Keratinocyte (primary cell): ENCODE measurements around the gene ARMC3. TPM values are rescaled to one million over a fixed set of nuclear protein-coding genes. Genes with fewer than 3 reads are reported as not detected.

Experiments
- DNase-seq: peaks from one replicate; pipeline ENCODE4 v3.0.0-alpha.2; 2011; ENCODE audit warnings: low read depth, missing footprints, low spot score
- FAIRE-seq: peaks from 2 replicates; lab custom pipeline; 2011; peaks lifted over from hg19 to GRCh38; lab: Jason Lieb, UNC
- H2AFZ ChIP-seq: 2 replicates; pipeline ENCODE4 v1.6.0; 2012; ENCODE audit warnings: low read length, control low read depth, inconsistent platforms; ENCODE audit not compliant: control insufficient read depth
- H3K27ac ChIP-seq: 2 replicates; pipeline ENCODE4 v1.5.1; 2011; ENCODE audit warnings: low read length; ENCODE audit not compliant: control insufficient read depth, insufficient read depth
- H3K27me3 ChIP-seq: 3 replicates; pipeline ENCODE4 v1.6.0; 2011; ENCODE audit warnings: low read length; ENCODE audit not compliant: control insufficient read depth, insufficient read depth; ENCODE audit errors: extremely low read depth
- H3K36me3 ChIP-seq, 2 experiments: 2 replicates in 1 of 2; 3 replicates in 1 of 2; pipeline ENCODE4 v1.5.1; 2011; ENCODE audit warnings: low read length in 2 of 2, mild to moderate bottlenecking in 1 of 2; ENCODE audit not compliant: control insufficient read depth in 2 of 2, insufficient read depth in 2 of 2; ENCODE audit errors: extremely low read depth in 1 of 2
- H3K4me1 ChIP-seq: 3 replicates; pipeline ENCODE4 v1.5.1; 2011; ENCODE audit warnings: low read length; ENCODE audit not compliant: control insufficient read depth, insufficient read depth; ENCODE audit errors: extremely low read depth
- H3K4me2 ChIP-seq: 3 replicates; pipeline ENCODE4 v1.6.0; 2011; ENCODE audit warnings: low read depth, low read length; ENCODE audit not compliant: control insufficient read depth, insufficient read depth; ENCODE audit errors: extremely low read depth
- H3K4me3 ChIP-seq, 3 experiments: fragments of 200-600 bp in 1 of 3; sonication (generic) in 1 of 3; 2 replicates in 2 of 3; 3 replicates in 1 of 3; pipeline ENCODE4 v1.5.1; 2011 to 2016; ENCODE audit warnings: low read length in 3 of 3, mild to moderate bottlenecking in 3 of 3, control low read depth in 2 of 3, inconsistent platforms in 1 of 3, low read depth in 1 of 3, mixed read lengths in 1 of 3, mixed run types in 1 of 3, moderate library complexity in 1 of 3; ENCODE audit not compliant: control insufficient read depth in 2 of 3, insufficient read depth in 2 of 3; ENCODE audit errors: extremely low read depth in 1 of 3
- H3K79me2 ChIP-seq: 2 replicates; pipeline ENCODE4 v1.6.0; 2012; ENCODE audit warnings: low read length; ENCODE audit not compliant: control insufficient read depth, insufficient read depth
- H3K9ac ChIP-seq: 3 replicates; pipeline ENCODE4 v1.6.0; 2011; ENCODE audit warnings: low read length; ENCODE audit not compliant: control insufficient read depth, insufficient read depth; ENCODE audit errors: extremely low read depth
- H3K9me1 ChIP-seq: 3 replicates; pipeline ENCODE4 v1.6.0; 2011; ENCODE audit warnings: low read length; ENCODE audit not compliant: control insufficient read depth, insufficient read depth; ENCODE audit errors: extremely low read depth
- H3K9me3 ChIP-seq: 2 replicates; pipeline ENCODE4 v1.5.1; 2012; ENCODE audit warnings: low read depth, low read length; ENCODE audit not compliant: control insufficient read depth
- H4K20me1 ChIP-seq: 3 replicates; pipeline ENCODE4 v1.6.0; 2011; ENCODE audit warnings: low read length; ENCODE audit not compliant: control insufficient read depth, insufficient read depth; ENCODE audit errors: extremely low read depth
- CTCF ChIP-seq, 3 experiments: IDR thresholded peaks in 1 of 3; conservative IDR thresholded peaks in 1 of 3; optimal IDR thresholded peaks in 1 of 3; 2 replicates in 2 of 3; 3 replicates in 1 of 3; pipeline versions ENCODE3 to v1.5.1; 2011; ENCODE audit warnings: low read length in 3 of 3, mild to moderate bottlenecking in 3 of 3, moderate library complexity in 2 of 3, control low read depth in 1 of 3, inconsistent platforms in 1 of 3; ENCODE audit not compliant: insufficient read depth in 2 of 3; ENCODE audit errors: extremely low read depth in 1 of 3
- EZH2 ChIP-seq: IDR thresholded peaks from one replicate; pipeline ENCODE4 v1.6.1; 2012; ENCODE audit warnings: inconsistent platforms, mild to moderate bottlenecking, low read length, moderate library complexity
- dilution Hi-C: fragments of 300-500 bp; cut with MboI; formaldehyde crosslinking; loops from one replicate; pipeline ENCODE4 v1.7.0; 2020; ENCODE audit warnings: low sequenced_read_pairs; ENCODE audit not compliant: extremely low pct_ligation_motif_present
- polyA plus RNA-seq, 5 experiments: library from polyadenylated mRNA; depleted of rRNA in 3 of 5; stranded (reverse) in 3 of 5; stranded (forward) in 1 of 5; unstranded in 1 of 5; fragments of >200 nt; gene quantifications; 1 replicate in 1 of 5; 2 replicates in 3 of 5; 3 replicates in 1 of 5; pipeline versions ENCODE4 v1.2.1 to v1.2.3, GENCODE V29; 2011 to 2012; ENCODE audit warnings: missing spikeins in 2 of 5, low read depth in 1 of 5, low replicate concordance in 1 of 5

Gene ARMC3
- polyA plus RNA-seq, 1 donor (not counting 4 experiments of a cell fraction or from before 2014, with no cell fraction given) = not detected

GRCh38 chr10:22911067-22911466 lies 16.8 kb upstream of the ARMC3 start:
- no peaks in the 10 kb centered on the region for H3K4me1 ChIP-seq
- dilution Hi-C loops = no loop called here
- peaks cover 2% of the 10 kb centered on the region for H3K9me3 ChIP-seq
- H2AFZ ChIP-seq = no peak overlapping the region
- H3K4me2 ChIP-seq = no peak overlapping the region
- TF ChIP-seq CTCF (optimal IDR thresholded peaks at IDR 0.05 in 1 of 3, IDR thresholded peaks at IDR 0.05 in 1 of 3, conservative IDR thresholded peaks at IDR 0.05 in 1 of 3; ENCODE audit: extremely low read depth in 1 of 3, insufficient read depth in 2 of 3, low read length in 3 of 3) (no peak), EZH2 (no peak)
- H3K27ac ChIP-seq = no peak overlapping the region
- H3K9me1 ChIP-seq = no peaks in the 10 kb centered on the region
- no peak overlapping the region for H3K4me3 ChIP-seq
- H3K27me3 ChIP-seq = no peaks in the 10 kb centered on the region
- DNase-seq = no peak
- H4K20me1 ChIP-seq = no peaks in the 10 kb centered on the region
- no peak for FAIRE-seq
- H3K79me2 ChIP-seq = no peaks in the 10 kb centered on the region
- no peak overlapping the region for H3K9ac ChIP-seq
- no peaks in the 10 kb centered on the region for H3K36me3 ChIP-seq

- no peak for FAIRE-seq
- Histone ChIP-seq H3K9ac (no peak overlapping the region), H3K4me1 (no peaks in the 10 kb centered on the region), H3K27me3 (no peaks in the 10 kb centered on the region), H3K79me2 (no peaks in the 10 kb centered on the region), H3K36me3 (no peaks in the 10 kb centered on the region), H2AFZ (no peak overlapping the region), H3K27ac (no peak overlapping the region), H3K4me2 (no peak overlapping the region), H3K4me3 (no peak overlapping the region), H4K20me1 (no peaks in the 10 kb centered on the region), H3K9me3 (peaks cover 2% of the 10 kb centered on the region), H3K9me1 (no peaks in the 10 kb centered on the region)
- dilution Hi-C loops = no loop called here
- TF ChIP-seq CTCF (optimal IDR thresholded peaks at IDR 0.05 in 1 of 3, IDR thresholded peaks at IDR 0.05 in 1 of 3, conservative IDR thresholded peaks at IDR 0.05 in 1 of 3; ENCODE audit: extremely low read depth in 1 of 3, insufficient read depth in 2 of 3, low read length in 3 of 3) (peak in 1 of 3 experiments; percentile 17), EZH2 (no peak)
- DNase-seq = no peak
These were observed 15.7 kb upstream of the ARMC3 start for GRCh38 chr10:22911889-22912762.
